Tibial artery (tissue), 4 donors: ENCODE results near the gene DNAJC30.

Experiments used
- DNase-seq, 2 donors: peaks; one replicate each; pipeline ENCODE4 v3.0.0-alpha.2; 2019
- H3K27ac ChIP-seq, 2 donors: fragments of 200-600 bp; sonication (generic) in 1 of 2; 1 replicate in 1 of 2; 2 replicates in 1 of 2; pipeline ENCODE4 v1.5.1; 2018 to 2019; ENCODE audit warnings: mild to moderate bottlenecking in 1 of 2
- H3K27me3 ChIP-seq, 2 donors: fragments of 200-600 bp; sonication (generic) in 1 of 2; one replicate each; pipeline versions ENCODE4 v1.5.1 to v1.6.0; 2016 to 2019
- H3K36me3 ChIP-seq, 3 donors: fragments of 200-600 bp; sonication (generic) in 2 of 3; one replicate each; pipeline ENCODE4 v1.5.1; 2016 to 2019; ENCODE audit warnings: mild to moderate bottlenecking in 2 of 3
- H3K4me1 ChIP-seq, 4 donors: fragments of 200-600 bp; sonication (generic) in 2 of 4; 1 replicate in 3 of 4; 2 replicates in 1 of 4; pipeline ENCODE4 v1.5.1; 2016 to 2019
- H3K4me3 ChIP-seq, 2 donors: fragments of 200-600 bp; sonication (generic) in 1 of 2; 1 replicate in 1 of 2; 2 replicates in 1 of 2; pipeline ENCODE4 v1.5.1; 2018 to 2019; ENCODE audit warnings: mild to moderate bottlenecking in 2 of 2
- H3K9me3 ChIP-seq, 3 donors: fragments of 200-600 bp; sonication (generic) in 1 of 3; one replicate each; pipeline ENCODE4 v1.5.1; 2016 to 2019
- intact Hi-C: fragments of 100-400 bp; cut with DNase I; formaldehyde crosslinking; loops from one replicate; pipeline ENCODE4 v1.15.0; 2023; ENCODE audit warnings: low total_unique reads
- TF ChIP-seq, protein P1 (sequence below), 2 experiments: fragments of 200-600 bp in 1 of 2; fragments of 450-650 bp in 1 of 2; IDR thresholded peaks; one replicate each; pipeline ENCODE4 v1.5.1; 2017 to 2019; ENCODE audit warnings: antibody characterized with exemption in 2 of 2, mild to moderate bottlenecking in 1 of 2, moderate library complexity in 1 of 2

Gene DNAJC30

GRCh38 chr7:73669858-73670385 is 13.3 kb downstream of the DNAJC30 start:
- no peak for DNase-seq
- no peaks in the 10 kb centered on the region for H3K9me3 ChIP-seq
- H3K4me3 ChIP-seq, result no peak overlapping the region
- intact Hi-C loops, result loop anchor here (5.0 kb wide), 2 partner anchors 58 to 67 kb away; partner anchors contain the start of gene ABHD11
- peaks cover 0 to 19% (median 13%) of the 10 kb centered on the region in 4 donors for H3K4me1 ChIP-seq
- peaks cover 0 to 11% of the 10 kb centered on the region in 2 donors for H3K27me3 ChIP-seq
- no peak overlapping the region for H3K27ac ChIP-seq
- no peaks in the 10 kb centered on the region for H3K36me3 ChIP-seq
- TF ChIP-seq, protein P1, sequence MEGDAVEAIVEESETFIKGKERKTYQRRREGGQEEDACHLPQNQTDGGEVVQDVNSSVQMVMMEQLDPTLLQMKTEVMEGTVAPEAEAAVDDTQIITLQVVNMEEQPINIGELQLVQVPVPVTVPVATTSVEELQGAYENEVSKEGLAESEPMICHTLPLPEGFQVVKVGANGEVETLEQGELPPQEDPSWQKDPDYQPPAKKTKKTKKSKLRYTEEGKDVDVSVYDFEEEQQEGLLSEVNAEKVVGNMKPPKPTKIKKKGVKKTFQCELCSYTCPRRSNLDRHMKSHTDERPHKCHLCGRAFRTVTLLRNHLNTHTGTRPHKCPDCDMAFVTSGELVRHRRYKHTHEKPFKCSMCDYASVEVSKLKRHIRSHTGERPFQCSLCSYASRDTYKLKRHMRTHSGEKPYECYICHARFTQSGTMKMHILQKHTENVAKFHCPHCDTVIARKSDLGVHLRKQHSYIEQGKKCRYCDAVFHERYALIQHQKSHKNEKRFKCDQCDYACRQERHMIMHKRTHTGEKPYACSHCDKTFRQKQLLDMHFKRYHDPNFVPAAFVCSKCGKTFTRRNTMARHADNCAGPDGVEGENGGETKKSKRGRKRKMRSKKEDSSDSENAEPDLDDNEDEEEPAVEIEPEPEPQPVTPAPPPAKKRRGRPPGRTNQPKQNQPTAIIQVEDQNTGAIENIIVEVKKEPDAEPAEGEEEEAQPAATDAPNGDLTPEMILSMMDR (IDR thresholded peaks at IDR 0.05), result no peak

GRCh38 chr7:73669288-73669701 is 14.0 kb downstream of the DNAJC30 start:
- TF ChIP-seq, protein P1 (IDR thresholded peaks at IDR 0.05), result no peak
- peaks cover 0 to 11% of the 10 kb centered on the region in 2 donors for H3K27me3 ChIP-seq
- no peak overlapping the region for H3K27ac ChIP-seq
- no peaks in the 10 kb centered on the region for H3K36me3 ChIP-seq
- DNase-seq, result no peak
- H3K9me3 ChIP-seq, result no peaks in the 10 kb centered on the region
- peaks cover 0 to 19% (median 13%) of the 10 kb centered on the region in 4 donors for H3K4me1 ChIP-seq
- intact Hi-C loops, result loop anchor here (5.0 kb wide), 2 partner anchors 57 to 68 kb away; partner anchors contain the start of gene ABHD11
- no peak overlapping the region for H3K4me3 ChIP-seq

GRCh38 chr7:73668886-73669230 is 14.4 kb downstream of the DNAJC30 start:
- Histone ChIP-seq H3K27me3 (peaks cover 0 to 11% of the 10 kb centered on the region in 2 donors), H3K27ac (no peak overlapping the region)
- DNase-seq, result no peak

DNA sequence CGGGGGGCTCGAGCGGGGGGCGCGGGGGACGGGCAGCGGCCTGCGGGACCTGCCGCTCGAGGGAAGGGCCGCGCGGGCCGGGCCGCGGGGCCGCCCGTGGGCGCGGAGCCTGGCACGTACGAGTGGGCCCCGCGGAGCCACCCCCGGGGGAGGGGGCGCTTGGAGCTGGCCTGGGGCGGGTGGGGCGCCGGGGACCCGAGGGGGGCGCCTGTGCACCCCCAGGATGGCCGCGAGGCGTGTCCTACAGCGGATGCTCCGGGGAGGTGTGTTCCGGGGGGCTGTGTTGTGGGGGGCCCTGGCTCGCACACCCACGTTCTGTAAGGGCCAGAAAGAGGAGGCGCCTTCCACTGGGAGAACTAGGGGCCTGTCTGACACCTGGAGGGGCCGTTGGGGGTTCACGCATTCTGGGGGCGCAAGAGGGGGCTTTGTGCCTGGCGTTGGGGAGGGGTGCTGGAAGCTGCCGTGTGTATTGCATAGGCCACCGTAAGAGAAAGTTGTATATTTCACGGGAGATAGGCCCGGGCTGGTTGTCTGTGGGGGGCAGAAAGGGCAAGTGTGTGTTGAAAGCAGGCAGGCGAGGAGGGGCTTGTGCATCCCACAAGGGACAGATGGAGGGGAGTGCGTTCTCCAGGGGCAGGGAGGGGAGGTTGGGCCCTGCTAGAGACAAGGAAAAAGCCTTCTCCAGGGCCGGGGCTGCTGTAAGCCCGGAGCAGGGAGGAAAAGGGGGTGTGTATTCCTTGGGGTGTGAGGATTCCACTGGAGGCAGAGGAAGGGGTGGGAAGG is 15.0 kb downstream of the DNAJC30 start:
- Histone ChIP-seq H3K4me1 (peaks cover 0 to 19% (median 13%) of the 10 kb centered on the region in 4 donors), H3K9me3 (peaks cover 0 to under 1% (median 0%) of the 10 kb centered on the region in 3 donors), H3K27ac (no peak overlapping the region), H3K36me3 (no peaks in the 10 kb centered on the region), H3K4me3 (peak overlapping the region; percentile 53 to 54), H3K27me3 (peaks cover 0 to 16% of the 10 kb centered on the region in 2 donors)
- TF ChIP-seq, protein P1 (IDR thresholded peaks at IDR 0.05), result no peak
- intact Hi-C loops, result loop anchor here (5.0 kb wide), 2 partner anchors 56 to 69 kb away; partner anchors contain the start of gene ABHD11
- no peak for DNase-seq

More at GRCh38 chr7:73668886-73669230, 14.4 kb downstream of the DNAJC30 start:
- intact Hi-C loops, result loop anchor here (5.0 kb wide), 2 partner anchors 57 to 68 kb away; partner anchors contain the start of gene ABHD11
- TF ChIP-seq, protein P1 (IDR thresholded peaks at IDR 0.05), result no peak
- H3K4me1 ChIP-seq, result peaks cover 0 to 19% (median 13%) of the 10 kb centered on the region in 4 donors
- no peaks in the 10 kb centered on the region for H3K9me3 ChIP-seq
- H3K36me3 ChIP-seq, result no peaks in the 10 kb centered on the region
- H3K4me3 ChIP-seq, result peak overlapping the region in 1 of 2 donors; percentile 54

DNA sequence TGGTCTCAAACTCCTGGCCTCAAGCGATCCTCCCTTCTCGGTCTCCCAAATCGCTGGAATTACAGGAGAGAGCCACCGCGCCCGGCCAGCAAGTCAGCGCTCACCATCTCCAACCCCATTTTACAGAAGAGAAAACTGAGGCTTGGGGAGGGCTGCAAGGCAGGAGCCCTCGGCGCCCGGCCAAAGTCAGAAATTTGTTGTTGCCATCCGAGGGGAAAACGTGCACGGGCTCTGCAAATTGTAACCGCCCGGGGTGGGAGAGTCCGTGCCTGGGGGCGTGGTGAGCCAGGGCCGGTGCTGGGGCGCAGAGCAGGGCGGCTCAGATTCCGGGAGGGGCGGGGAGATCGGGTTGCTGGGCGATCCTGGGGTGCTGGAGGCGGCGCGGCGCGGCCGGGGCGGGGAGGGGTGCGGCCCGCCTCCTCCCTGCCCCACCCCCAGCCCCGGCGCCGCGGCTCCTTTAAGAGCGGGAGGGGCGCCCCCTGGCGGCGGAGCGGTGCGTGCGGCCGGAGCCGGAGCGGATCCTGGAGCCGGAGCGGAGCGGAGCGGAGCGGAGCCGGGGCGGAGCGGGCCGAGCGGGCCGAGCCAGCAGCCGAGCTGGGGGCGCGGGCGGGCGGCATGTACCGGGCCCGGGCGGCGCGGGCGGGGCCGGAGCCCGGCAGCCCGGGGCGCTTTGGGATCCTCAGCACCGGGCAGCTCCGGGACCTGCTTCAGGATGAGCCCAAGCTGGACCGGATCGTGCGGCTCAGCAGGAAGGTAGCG is 15.7 kb downstream of the DNAJC30 start, which contains the start of gene VPS37D:
VPS37D (plus strand) TSS at position 488 of the 759 bp plus-strand sequence; CDS start at position 616, 128 bp downstream.
- Histone ChIP-seq H3K36me3 (no peaks in the 10 kb centered on the region), H3K27me3 (peaks cover 0 to 22% of the 10 kb centered on the region in 2 donors), H3K4me3 (peak within 1 kb of the TSS; percentile 53 to 54), H3K4me1 (peaks cover 0 to 19% (median 13%) of the 10 kb centered on the region in 4 donors), H3K27ac (no peak within 1 kb of the TSS), H3K9me3 (peaks cover 0 to 7% (median 0%) of the 10 kb centered on the region in 3 donors)
- TF ChIP-seq, protein P1 (IDR thresholded peaks at IDR 0.05), result peak; percentile 65 to 97
- peak; percentile 82 to 90 for DNase-seq
- intact Hi-C loops, result loop anchor here (5.0 kb wide), 2 partner anchors 55 to 70 kb away; partner anchors contain the start of gene ABHD11
